Measurements from ENCODE around the gene CLDND2.

The CLDND2 gene

DNA sequence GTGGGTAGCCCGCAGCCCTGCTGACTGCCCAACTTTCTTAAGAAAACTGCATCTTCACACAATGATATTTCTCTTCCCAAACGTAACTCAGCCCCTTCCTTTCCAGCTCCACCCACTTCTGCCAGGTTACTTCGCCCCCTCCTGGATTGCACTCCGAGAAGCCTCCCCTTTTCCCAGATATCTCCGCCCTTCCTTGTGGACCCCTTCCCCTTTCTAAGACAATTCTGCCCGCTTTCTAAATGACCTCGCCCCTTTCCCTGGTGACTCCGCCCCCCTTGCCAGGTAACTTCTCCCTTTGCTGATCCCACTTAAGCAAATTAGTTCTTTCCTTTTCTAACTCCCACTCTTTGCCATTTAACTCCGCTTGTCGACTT lies 29.5 kb downstream of the CLDND2 start:
- Histone ChIP-seq H3K4me2 (ENCODE audit: low read length) (peak overlapping the region; percentile 80), H3K9me3 (ENCODE audit: control insufficient read depth, insufficient read depth, low read length) (no peaks in the 10 kb centered on the region), H4K20me1 (ENCODE audit: control insufficient read depth, insufficient read depth, low read depth, low read length) (no peaks in the 10 kb centered on the region), H3F3A (ENCODE audit: control insufficient read depth, insufficient read depth) (peaks cover 5% of the 10 kb centered on the region; the same call in 1 of the 2 replicates), H3K79me2 (ENCODE audit: control insufficient read depth, low read length) (no peaks in the 10 kb centered on the region), H3K4me1 (ENCODE audit: control insufficient read depth, low read length) (peaks cover 12% of the 10 kb centered on the region), H3K4me3 (ENCODE audit: low read length) (peak overlapping the region; percentile 77), H3K27me3 (ENCODE audit: control insufficient read depth, low read length) (peaks cover 2% of the 10 kb centered on the region; the same call in 1 of the 2 replicates), H3K27ac (ENCODE audit: low read depth, low read length) (no peak overlapping the region), H3K9me2 (replicated peaks; ENCODE audit: control insufficient read depth, low read length) (no peaks in the 10 kb centered on the region), H3K36me3 (ENCODE audit: control insufficient read depth, low read length) (no peaks in the 10 kb centered on the region)
- TF ChIP-seq EZH2phosphoT487 (IDR thresholded peaks at IDR 0.05; ENCODE audit: borderline replicate concordance, low read length) = no peak
- TF ChIP-seq, protein P1, sequence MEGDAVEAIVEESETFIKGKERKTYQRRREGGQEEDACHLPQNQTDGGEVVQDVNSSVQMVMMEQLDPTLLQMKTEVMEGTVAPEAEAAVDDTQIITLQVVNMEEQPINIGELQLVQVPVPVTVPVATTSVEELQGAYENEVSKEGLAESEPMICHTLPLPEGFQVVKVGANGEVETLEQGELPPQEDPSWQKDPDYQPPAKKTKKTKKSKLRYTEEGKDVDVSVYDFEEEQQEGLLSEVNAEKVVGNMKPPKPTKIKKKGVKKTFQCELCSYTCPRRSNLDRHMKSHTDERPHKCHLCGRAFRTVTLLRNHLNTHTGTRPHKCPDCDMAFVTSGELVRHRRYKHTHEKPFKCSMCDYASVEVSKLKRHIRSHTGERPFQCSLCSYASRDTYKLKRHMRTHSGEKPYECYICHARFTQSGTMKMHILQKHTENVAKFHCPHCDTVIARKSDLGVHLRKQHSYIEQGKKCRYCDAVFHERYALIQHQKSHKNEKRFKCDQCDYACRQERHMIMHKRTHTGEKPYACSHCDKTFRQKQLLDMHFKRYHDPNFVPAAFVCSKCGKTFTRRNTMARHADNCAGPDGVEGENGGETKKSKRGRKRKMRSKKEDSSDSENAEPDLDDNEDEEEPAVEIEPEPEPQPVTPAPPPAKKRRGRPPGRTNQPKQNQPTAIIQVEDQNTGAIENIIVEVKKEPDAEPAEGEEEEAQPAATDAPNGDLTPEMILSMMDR (IDR thresholded peaks at IDR 0.05; ENCODE audit: low read depth, low read length, poor library complexity, severe bottlenecking) = no peak

DNA sequence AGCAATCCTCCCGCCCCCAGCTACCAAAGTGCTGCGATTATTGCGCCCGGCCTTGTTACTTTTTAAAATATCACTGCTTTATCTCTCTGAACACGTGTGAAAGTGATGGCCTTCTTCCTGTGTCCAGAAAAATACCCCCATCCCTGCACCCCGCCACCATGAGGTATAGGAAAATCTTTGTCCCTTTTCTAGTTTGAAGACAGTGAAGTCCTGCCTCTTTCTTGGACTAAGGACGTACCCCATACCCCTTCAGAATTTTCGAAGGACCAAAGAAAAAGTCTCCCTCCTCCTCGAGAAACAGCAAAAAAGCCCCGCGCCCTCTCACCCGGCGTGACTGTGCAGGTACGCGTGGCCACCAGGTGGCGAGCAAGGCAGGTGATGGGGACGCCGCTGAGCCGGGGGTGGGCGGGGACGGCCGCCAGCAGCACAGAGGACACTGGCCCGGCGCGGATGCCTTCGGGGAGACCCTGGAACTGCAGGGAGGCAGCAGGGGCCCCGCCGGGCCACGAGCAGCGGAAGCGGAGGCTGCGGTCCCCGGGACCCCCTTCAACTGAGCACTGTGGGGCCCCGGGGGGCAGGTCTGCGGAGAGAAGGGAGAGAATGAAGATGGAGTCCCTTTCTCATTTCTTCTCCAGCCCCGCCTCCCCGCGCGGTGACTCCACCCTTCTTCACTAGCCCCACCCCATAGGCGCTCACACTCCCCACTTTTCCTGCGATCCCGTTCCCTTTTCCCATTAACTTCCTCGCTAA lies 30.1 kb downstream of the CLDND2 start:
- Histone ChIP-seq H3K27ac (ENCODE audit: low read depth, low read length) (no peak overlapping the region), H3K9me3 (ENCODE audit: control insufficient read depth, insufficient read depth, low read length) (no peaks in the 10 kb centered on the region), H3K4me3 (ENCODE audit: low read length) (peak overlapping the region; percentile 77), H3K79me2 (ENCODE audit: control insufficient read depth, low read length) (no peaks in the 10 kb centered on the region), H3K4me1 (ENCODE audit: control insufficient read depth, low read length) (peaks cover 12% of the 10 kb centered on the region), H3F3A (ENCODE audit: control insufficient read depth, insufficient read depth) (peaks cover 5% of the 10 kb centered on the region; the same call in 1 of the 2 replicates), H3K36me3 (ENCODE audit: control insufficient read depth, low read length) (no peaks in the 10 kb centered on the region), H4K20me1 (ENCODE audit: control insufficient read depth, insufficient read depth, low read depth, low read length) (no peaks in the 10 kb centered on the region), H3K27me3 (ENCODE audit: control insufficient read depth, low read length) (peaks cover 2% of the 10 kb centered on the region; the same call in 1 of the 2 replicates), H3K9me2 (replicated peaks; ENCODE audit: control insufficient read depth, low read length) (no peaks in the 10 kb centered on the region), H3K4me2 (ENCODE audit: low read length) (peak overlapping the region; percentile 80)
- no peak for TF ChIP-seq EZH2phosphoT487 (IDR thresholded peaks at IDR 0.05; ENCODE audit: borderline replicate concordance, low read length)
- TF ChIP-seq, protein P1 (IDR thresholded peaks at IDR 0.05; ENCODE audit: low read depth, low read length, poor library complexity, severe bottlenecking) = peak; percentile 90

DNA sequence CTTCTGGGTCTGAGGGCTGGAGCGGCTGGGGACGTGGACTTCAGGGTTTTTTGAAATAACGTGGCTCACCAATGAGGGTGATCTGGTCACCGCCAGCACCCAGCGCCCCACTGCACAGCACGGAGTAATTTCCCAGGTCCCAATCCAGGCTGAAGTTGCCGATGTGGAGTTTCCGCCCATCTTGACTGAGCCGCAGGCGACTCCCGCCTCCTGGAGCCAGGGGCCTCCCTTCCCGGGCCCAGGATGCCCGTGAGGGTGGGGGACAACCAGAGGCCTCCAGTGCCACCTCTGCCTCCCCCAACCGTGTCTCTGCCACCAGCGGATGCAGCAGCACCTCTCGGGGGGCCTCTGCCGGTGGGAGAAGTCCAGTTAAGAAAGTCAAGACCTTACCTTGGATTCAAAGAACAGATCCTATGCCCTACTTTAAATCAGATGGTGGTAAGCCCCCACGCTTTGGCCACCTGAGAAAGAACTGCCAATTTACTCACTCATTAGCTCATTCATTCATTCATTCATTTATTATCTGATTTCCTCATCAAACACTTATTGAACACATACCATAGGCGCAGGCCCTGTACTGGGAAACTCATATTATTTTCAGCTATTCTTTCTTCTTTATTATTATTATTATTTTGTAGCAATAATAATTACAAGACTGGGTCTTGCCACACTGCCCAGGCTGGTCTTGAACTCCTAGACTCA lies 30.8 kb downstream of the CLDND2 start:
- no peaks in the 10 kb centered on the region for H3K36me3 ChIP-seq (ENCODE audit: control insufficient read depth, low read length)
- TF ChIP-seq, protein P1 (IDR thresholded peaks at IDR 0.05; ENCODE audit: low read depth, low read length, poor library complexity, severe bottlenecking) = no peak
- TF ChIP-seq EZH2phosphoT487 (IDR thresholded peaks at IDR 0.05; ENCODE audit: borderline replicate concordance, low read length) = no peak
- peaks cover 12% of the 10 kb centered on the region for H3K4me1 ChIP-seq (ENCODE audit: control insufficient read depth, low read length)
- no peaks in the 10 kb centered on the region for H3K9me3 ChIP-seq (ENCODE audit: control insufficient read depth, insufficient read depth, low read length)
- H3K27ac ChIP-seq (ENCODE audit: low read depth, low read length) = no peak overlapping the region
- peaks cover 2% of the 10 kb centered on the region; the same call in 1 of the 2 replicates for H3K27me3 ChIP-seq (ENCODE audit: control insufficient read depth, low read length)
- H3F3A ChIP-seq (ENCODE audit: control insufficient read depth, insufficient read depth) = peaks cover 1% of the 10 kb centered on the region; the same call in 1 of the 2 replicates
- H4K20me1 ChIP-seq (ENCODE audit: control insufficient read depth, insufficient read depth, low read depth, low read length) = no peaks in the 10 kb centered on the region
- no peaks in the 10 kb centered on the region for H3K79me2 ChIP-seq (ENCODE audit: control insufficient read depth, low read length)
- H3K4me2 ChIP-seq (ENCODE audit: low read length) = peak overlapping the region; percentile 80
- H3K4me3 ChIP-seq (ENCODE audit: low read length) = peak overlapping the region; percentile 77
- H3K9me2 ChIP-seq (replicated peaks; ENCODE audit: control insufficient read depth, low read length) = no peaks in the 10 kb centered on the region
